BJ (cell line): ENCODE data around the gene CDH23. TPM values are rescaled to one million over a fixed set of nuclear protein-coding genes. Genes with fewer than 3 reads are reported as not detected.

ENCODE experiments used
- CTCF ChIA-PET: fragments of 350-600 bp; formaldehyde crosslinking; extraction: SDS; loops from one replicate; lab custom pipeline; 2021; ENCODE audit warnings: antibody characterized with exemption, inconsistent platforms; lab: Yijun Ruan, JAX
- POLR2A ChIA-PET: fragments of 300-600 bp; sonication (Branson Sonifier 250); formaldehyde crosslinking; extraction: SDS; loops from one replicate; lab custom pipeline; 2021; ENCODE audit warnings: antibody characterized with exemption; lab: Charles Lee
- DNase-seq: peaks from one replicate; pipeline ENCODE4 v3.0.0-alpha.2; 2011; ENCODE audit warnings: low read depth
- H3K27me3 ChIP-seq: 2 replicates; pipeline ENCODE4 v1.6.0; 2011; ENCODE audit warnings: low read length; ENCODE audit not compliant: control insufficient read depth, insufficient read depth
- H3K36me3 ChIP-seq: 2 replicates; pipeline ENCODE4 v1.5.1; 2011; ENCODE audit warnings: low read length; ENCODE audit not compliant: control insufficient read depth, insufficient read depth
- H3K4me3 ChIP-seq: 2 replicates; pipeline ENCODE4 v1.5.1; 2011; ENCODE audit warnings: low read depth, mild to moderate bottlenecking, control low read depth, low read length
- polyA plus RNA-seq: library from polyadenylated mRNA; depleted of rRNA; stranded (reverse); fragments of >200 nt; gene quantifications from 2 replicates; pipeline ENCODE4 v1.2.3, GENCODE V29; 2011
- TF ChIP-seq, protein P1 (sequence below): IDR thresholded peaks from 2 replicates; pipeline ENCODE4 v1.5.1; 2011; ENCODE audit warnings: low read depth, mild to moderate bottlenecking, control low read depth, inconsistent platforms, low read length, moderate library complexity; ENCODE audit not compliant: insufficient read depth

The CDH23 gene
- polyA plus RNA-seq, 1 experiment, result 0.05 TPM

DNA sequence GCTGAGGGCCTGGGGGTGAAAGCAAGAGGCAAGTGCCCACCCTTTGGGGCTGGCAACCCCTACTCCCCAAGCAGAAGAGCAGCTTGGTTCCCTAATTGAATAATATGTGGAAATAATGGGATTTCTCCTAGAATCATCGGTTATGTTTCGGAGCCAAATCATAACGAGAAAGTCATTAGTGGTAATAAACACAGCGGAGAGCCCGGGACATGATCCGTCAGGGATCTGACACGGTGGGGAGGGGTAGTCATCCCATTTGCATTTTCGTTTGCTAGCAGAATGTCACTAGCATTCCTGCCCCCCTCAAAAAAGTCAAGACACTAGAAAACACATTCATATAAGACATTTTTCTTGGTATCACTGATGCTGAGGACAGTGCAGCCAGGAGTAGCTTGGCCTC, 140.4 kb downstream of the CDH23 start:
- TF ChIP-seq, protein P1, sequence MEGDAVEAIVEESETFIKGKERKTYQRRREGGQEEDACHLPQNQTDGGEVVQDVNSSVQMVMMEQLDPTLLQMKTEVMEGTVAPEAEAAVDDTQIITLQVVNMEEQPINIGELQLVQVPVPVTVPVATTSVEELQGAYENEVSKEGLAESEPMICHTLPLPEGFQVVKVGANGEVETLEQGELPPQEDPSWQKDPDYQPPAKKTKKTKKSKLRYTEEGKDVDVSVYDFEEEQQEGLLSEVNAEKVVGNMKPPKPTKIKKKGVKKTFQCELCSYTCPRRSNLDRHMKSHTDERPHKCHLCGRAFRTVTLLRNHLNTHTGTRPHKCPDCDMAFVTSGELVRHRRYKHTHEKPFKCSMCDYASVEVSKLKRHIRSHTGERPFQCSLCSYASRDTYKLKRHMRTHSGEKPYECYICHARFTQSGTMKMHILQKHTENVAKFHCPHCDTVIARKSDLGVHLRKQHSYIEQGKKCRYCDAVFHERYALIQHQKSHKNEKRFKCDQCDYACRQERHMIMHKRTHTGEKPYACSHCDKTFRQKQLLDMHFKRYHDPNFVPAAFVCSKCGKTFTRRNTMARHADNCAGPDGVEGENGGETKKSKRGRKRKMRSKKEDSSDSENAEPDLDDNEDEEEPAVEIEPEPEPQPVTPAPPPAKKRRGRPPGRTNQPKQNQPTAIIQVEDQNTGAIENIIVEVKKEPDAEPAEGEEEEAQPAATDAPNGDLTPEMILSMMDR, result no peak
- POLR2A ChIA-PET, result no interaction called here
- DNase-seq, result no peak
- CTCF ChIA-PET, result no interaction called here
- Histone ChIP-seq H3K36me3 (no peaks in the 10 kb centered on the region), H3K4me3 (no peak overlapping the region), H3K27me3 (peaks cover 11% of the 10 kb centered on the region)

DNA sequence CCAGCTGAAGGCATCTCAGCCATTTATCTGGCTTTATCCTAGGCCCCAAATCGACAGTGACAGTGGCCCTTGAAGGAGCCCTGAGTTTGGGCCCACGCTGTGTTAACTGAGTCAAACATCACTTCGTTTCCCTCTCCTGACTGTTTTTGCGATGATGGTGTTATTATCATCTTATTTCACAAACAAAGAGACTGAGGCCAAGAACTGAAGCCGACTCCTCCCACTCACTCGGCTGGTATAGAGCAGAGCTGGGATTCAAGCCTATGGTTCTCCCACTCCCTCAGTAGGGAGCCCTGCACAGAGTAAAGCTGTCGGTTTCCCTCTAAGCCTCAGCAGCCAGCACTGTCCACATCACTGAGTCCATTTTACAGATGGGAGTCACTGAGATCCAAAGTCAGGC, 141.0 kb downstream of the CDH23 start:
- Histone ChIP-seq H3K4me3 (no peak overlapping the region), H3K36me3 (no peaks in the 10 kb centered on the region), H3K27me3 (peaks cover 11% of the 10 kb centered on the region)
- ChIA-PET CTCF (no interaction called here), POLR2A (no interaction called here)
- DNase-seq, result no peak
- TF ChIP-seq, protein P1, result no peak

DNA sequence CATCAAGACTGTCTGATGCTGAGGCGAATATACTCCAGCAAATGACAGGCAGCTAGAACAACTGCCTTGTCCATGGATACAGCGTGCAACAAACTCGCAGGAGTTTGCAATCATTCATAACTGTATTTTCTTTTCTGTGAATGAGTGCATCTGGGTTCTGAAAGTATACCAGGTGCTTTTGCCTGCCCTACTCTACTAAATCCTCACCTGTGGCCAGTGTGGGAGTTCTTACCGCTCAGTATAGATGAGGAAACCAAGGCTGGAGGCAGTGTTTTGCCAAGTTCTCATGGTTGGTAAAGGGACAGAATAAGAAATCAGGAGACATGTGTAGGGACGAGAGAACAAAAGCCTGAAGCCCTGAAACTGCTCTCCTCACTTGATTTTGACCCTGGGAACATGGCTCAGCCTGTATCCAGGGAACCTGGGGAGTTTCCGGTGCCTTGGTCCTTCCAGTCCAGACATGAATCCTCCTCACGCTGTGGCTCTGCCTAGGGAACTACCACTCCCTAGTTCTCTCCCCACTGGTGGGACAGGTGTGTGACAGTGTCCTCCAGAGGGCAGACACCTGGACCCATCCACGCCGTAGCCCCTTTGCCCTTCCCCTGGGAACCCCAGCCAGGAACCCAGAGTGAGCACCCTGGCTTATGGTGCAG, 142.0 kb downstream of the CDH23 start:
- CTCF ChIA-PET, result no interaction called here
- Histone ChIP-seq H3K4me3 (no peak overlapping the region), H3K27me3 (peaks cover 11% of the 10 kb centered on the region)

DNA sequence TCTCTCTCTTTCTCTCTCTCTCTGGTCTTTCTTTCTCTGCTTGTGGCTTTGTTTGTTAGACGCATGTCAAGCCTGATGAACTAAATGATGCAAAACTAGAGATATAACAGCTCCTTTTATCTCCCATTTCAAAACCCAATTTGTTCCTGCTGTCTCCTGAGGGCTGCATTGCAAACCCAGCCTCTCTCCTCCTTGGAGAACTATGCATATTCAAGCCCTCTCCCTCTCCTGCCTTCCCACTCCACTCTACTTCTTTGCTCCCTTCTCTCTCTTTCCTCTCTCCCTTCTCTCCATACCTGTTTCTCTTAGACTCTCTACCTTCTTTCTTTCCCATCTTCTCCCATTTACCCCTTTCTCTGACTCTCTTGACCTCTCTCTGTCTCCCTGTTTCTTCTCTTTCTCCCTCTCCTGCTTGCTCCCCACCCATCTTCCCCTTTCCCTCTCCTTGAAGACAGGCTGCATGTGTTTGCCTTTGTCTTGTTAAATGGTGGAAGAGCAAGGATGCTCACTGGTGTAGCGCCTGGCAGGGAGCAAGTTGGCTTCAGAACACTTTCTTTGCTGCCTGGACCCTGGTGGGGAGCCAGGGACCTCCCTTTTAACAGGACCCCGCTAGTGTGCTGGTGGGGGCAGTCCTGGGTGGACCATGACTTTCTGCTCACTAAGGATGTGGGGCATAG, 142.9 kb downstream of the CDH23 start:
- TF ChIP-seq, protein P1, result no peak

More for the DNA sequence above, 142.0 kb downstream of the CDH23 start:
- TF ChIP-seq, protein P1, result no peak
- no peaks in the 10 kb centered on the region for H3K36me3 ChIP-seq
- no peak for DNase-seq
- POLR2A ChIA-PET, result no interaction called here

DNA sequence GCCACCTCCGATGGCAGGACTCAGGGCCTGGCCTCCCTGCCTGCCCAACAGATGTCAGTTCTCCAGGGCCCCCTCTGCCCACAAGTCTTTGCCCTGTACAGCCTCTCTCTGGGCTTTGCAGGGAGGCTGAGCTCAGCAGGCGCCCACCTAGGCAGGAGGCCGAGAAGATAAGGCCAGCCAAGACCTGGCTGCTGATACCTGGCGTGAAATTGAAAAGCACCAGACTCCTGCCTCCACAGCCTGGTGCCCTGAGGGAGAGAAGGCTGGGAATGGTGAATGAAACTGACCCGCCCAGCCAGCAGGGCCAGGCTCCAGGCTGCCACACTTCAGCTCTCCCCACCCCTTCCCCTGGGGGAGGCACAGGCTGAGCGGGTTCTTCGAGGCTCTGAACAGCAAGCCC, 145.8 kb downstream of the CDH23 start:
- POLR2A ChIA-PET, result interaction anchor here (0.6 kb wide), 1 partner anchor 1373 kb away, joined by 3 read pairs; no protein-coding TSS in a partner anchor
- TF ChIP-seq, protein P1, result no peak
- peaks cover 14% of the 10 kb centered on the region for H3K27me3 ChIP-seq
- CTCF ChIA-PET, result interaction anchor here (1.2 kb wide), 1 partner anchor 27 kb away, joined by 4 read pairs; no protein-coding TSS in a partner anchor
- no peaks in the 10 kb centered on the region for H3K36me3 ChIP-seq
- no peak for DNase-seq
- no peak overlapping the region for H3K4me3 ChIP-seq

More for the DNA sequence above, 142.9 kb downstream of the CDH23 start:
- no peak for DNase-seq
- ChIA-PET CTCF (no interaction called here), POLR2A (no interaction called here)
- no peak overlapping the region for H3K4me3 ChIP-seq
- H3K27me3 ChIP-seq, result peaks cover 11% of the 10 kb centered on the region
- no peaks in the 10 kb centered on the region for H3K36me3 ChIP-seq
